ENCODE measurements around the gene ARL10.

GRCh38 chr5:176353533-176353932, 11.8 kb upstream of the ARL10 start:
- TF ChIP-seq CTCF (IDR thresholded peaks at IDR 0.05) (no peak), POLR2A (IDR thresholded peaks at IDR 0.05) (no peak)

All from tibial nerve (tissue), 3 donors.